Chondrocyte (in vitro differentiated cells): ENCODE data around the gene PEX16. TPM values are rescaled to one million over a fixed set of nuclear protein-coding genes. Genes with fewer than 3 reads are reported as not detected.
A peak's percentile ranks its signal among the peaks of the same experiment; 100 is the strongest.

Experiments
- DNase-seq: peaks from one replicate; pipeline ENCODE4 v3.0.0; 2021; ENCODE audit warnings: mixed read lengths, low spot score
- H3K27ac Mint-ChIP-seq: one replicate; pipeline ENCODE4 v1.8.0; 2021; ENCODE audit warnings: mild to moderate bottlenecking, moderate library complexity, mixed read lengths; ENCODE audit not compliant: unreplicated experiment
- H3K27me3 Mint-ChIP-seq: 2 replicates; pipeline ENCODE4 v1.8.0; 2021; ENCODE audit warnings: low read depth, mixed read lengths
- H3K36me3 Mint-ChIP-seq: 2 replicates; pipeline ENCODE4 v1.8.0; 2021; ENCODE audit warnings: low read depth, mixed read lengths
- H3K4me1 Mint-ChIP-seq: 2 replicates; pipeline ENCODE4 v1.8.0; 2021; ENCODE audit warnings: low read depth, mild to moderate bottlenecking, mixed read lengths
- H3K4me3 Mint-ChIP-seq: one replicate; pipeline ENCODE4 v1.8.0; 2021; ENCODE audit warnings: mild to moderate bottlenecking, moderate library complexity, mixed read lengths; ENCODE audit not compliant: unreplicated experiment
- H3K9me3 Mint-ChIP-seq: 2 replicates; pipeline ENCODE4 v1.8.0; 2021; ENCODE audit warnings: low read depth, mixed read lengths
- CTCF ChIP-seq: fragments of 200-600 bp; sonication (generic); IDR thresholded peaks from 2 replicates; pipeline ENCODE4 v1.5.0; 2021; ENCODE audit warnings: antibody characterized with exemption, mild to moderate bottlenecking, moderate library complexity
- total RNA-seq: library from RNA; stranded (reverse); gene quantifications from 3 replicates; pipeline ENCODE4 v1.2.1, GENCODE V29; 2021

PEX16 gene
- total RNA-seq, 1 donor from 2014 or later: 17.5 TPM

GRCh38 chr11:45924927-45925326 lies 7.2 kb upstream of the PEX16 start:
- Mint-ChIP-seq H3K27me3 (peaks cover 28% of the 10 kb centered on the region), H3K9me3 (no peaks in the 10 kb centered on the region), H3K27ac (no peak overlapping the region), H3K4me1 (peaks cover 10% of the 10 kb centered on the region), H3K4me3 (no peak overlapping the region), H3K36me3 (peaks cover 4% of the 10 kb centered on the region)
- DNase-seq: no peak
- TF ChIP-seq CTCF: no peak

GRCh38 chr11:45924036-45924915 lies 6.6 kb upstream of the PEX16 start:
- no peaks in the 10 kb centered on the region for H3K9me3 Mint-ChIP-seq
- H3K36me3 Mint-ChIP-seq: peaks cover 3% of the 10 kb centered on the region
- peaks cover 28% of the 10 kb centered on the region for H3K27me3 Mint-ChIP-seq
- no peak for DNase-seq
- TF ChIP-seq CTCF: no peak
- H3K4me1 Mint-ChIP-seq: peaks cover 7% of the 10 kb centered on the region
- H3K27ac Mint-ChIP-seq: no peak overlapping the region
- H3K4me3 Mint-ChIP-seq: peak overlapping the region; percentile 17

GRCh38 chr11:45922425-45923082 lies 4.9 kb upstream of the PEX16 start, which contains the start of gene LARGE2:
TSS of gene LARGE2 (plus strand) at chr11:45922656. CDS start at chr11:45922883, 227 bp downstream.
- Mint-ChIP-seq H3K36me3 (peaks cover 3% of the 10 kb centered on the region), H3K9me3 (no peaks in the 10 kb centered on the region), H3K27ac (no peak within 1 kb of the TSS), H3K4me1 (peaks cover 7% of the 10 kb centered on the region), H3K27me3 (peaks cover 28% of the 10 kb centered on the region), H3K4me3 (peak within 1 kb of the TSS; percentile 47)
- no peak for TF ChIP-seq CTCF
- peak; percentile 57 for DNase-seq

- DNase-seq: peak; percentile 90
- H3K27me3 Mint-ChIP-seq: peaks cover 25% of the 10 kb centered on the region
- peaks cover 3% of the 10 kb centered on the region for H3K36me3 Mint-ChIP-seq
- no peak overlapping the region for H3K27ac Mint-ChIP-seq
- H3K4me3 Mint-ChIP-seq: no peak overlapping the region
- H3K9me3 Mint-ChIP-seq: no peaks in the 10 kb centered on the region
- H3K4me1 Mint-ChIP-seq: peaks cover 11% of the 10 kb centered on the region
- TF ChIP-seq CTCF: no peak
These were observed 4.1 kb upstream of the PEX16 start for GRCh38 chr11:45921561-45922424.
